H1 (cell line): Measurements from ENCODE around the gene ADAM22.

Source experiments
- CHD2 ChIP-seq: IDR thresholded peaks from 2 replicates; pipeline ENCODE4 v1.6.1; 2012; ENCODE audit warnings: low read length, improper control_type of control experiment
- JUN ChIP-seq: IDR thresholded peaks from 2 replicates; pipeline ENCODE4 v1.6.1; 2011; ENCODE audit warnings: low read depth, mild to moderate bottlenecking, improper control_type of control experiment, low read length
- SUZ12 ChIP-seq: fragments of 200-600 bp; sonication (generic); IDR thresholded peaks from 2 replicates; pipeline ENCODE4 v1.6.1; 2012; ENCODE audit warnings: mild to moderate bottlenecking, inconsistent platforms, low read length, moderate library complexity, mixed read lengths
- YY1 ChIP-seq: IDR thresholded peaks from 2 replicates; pipeline ENCODE4 v1.6.1; 2011; ENCODE audit warnings: low read depth, mild to moderate bottlenecking, low read length
- TF ChIP-seq, protein P1 (sequence below), 3 experiments: IDR thresholded peaks; 1 replicate in 2 of 3; 2 replicates in 1 of 3; pipeline versions ENCODE4 v1.5.1 to v1.6.1; 2011; ENCODE audit warnings: low read length in 3 of 3, mild to moderate bottlenecking in 3 of 3, inconsistent platforms in 2 of 3, low read depth in 1 of 3, moderate library complexity in 1 of 3; ENCODE audit not compliant: insufficient read depth in 1 of 3; ENCODE audit errors: control extremely low read depth in 1 of 3

- TF ChIP-seq, protein P1, sequence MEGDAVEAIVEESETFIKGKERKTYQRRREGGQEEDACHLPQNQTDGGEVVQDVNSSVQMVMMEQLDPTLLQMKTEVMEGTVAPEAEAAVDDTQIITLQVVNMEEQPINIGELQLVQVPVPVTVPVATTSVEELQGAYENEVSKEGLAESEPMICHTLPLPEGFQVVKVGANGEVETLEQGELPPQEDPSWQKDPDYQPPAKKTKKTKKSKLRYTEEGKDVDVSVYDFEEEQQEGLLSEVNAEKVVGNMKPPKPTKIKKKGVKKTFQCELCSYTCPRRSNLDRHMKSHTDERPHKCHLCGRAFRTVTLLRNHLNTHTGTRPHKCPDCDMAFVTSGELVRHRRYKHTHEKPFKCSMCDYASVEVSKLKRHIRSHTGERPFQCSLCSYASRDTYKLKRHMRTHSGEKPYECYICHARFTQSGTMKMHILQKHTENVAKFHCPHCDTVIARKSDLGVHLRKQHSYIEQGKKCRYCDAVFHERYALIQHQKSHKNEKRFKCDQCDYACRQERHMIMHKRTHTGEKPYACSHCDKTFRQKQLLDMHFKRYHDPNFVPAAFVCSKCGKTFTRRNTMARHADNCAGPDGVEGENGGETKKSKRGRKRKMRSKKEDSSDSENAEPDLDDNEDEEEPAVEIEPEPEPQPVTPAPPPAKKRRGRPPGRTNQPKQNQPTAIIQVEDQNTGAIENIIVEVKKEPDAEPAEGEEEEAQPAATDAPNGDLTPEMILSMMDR (IDR thresholded peaks at IDR 0.05; ENCODE audit: control extremely low read depth in 1 of 3, insufficient read depth in 1 of 3, low read depth in 1 of 3, low read length in 3 of 3) = no peak
- no peak for TF ChIP-seq YY1
- TF ChIP-seq CHD2 = no peak
- no peak for TF ChIP-seq JUN
- TF ChIP-seq SUZ12 = no peak
Measured at GRCh38 chr7:88018501-88018900, 84.5 kb downstream of the ADAM22 start.
